GM12878 (cell line): ENCODE data around the gene TPCN2. TPM values are rescaled to one million over a fixed set of nuclear protein-coding genes. Genes with fewer than 3 reads are reported as not detected.

Experiments used
- IKZF1 ChIP-seq: fragments of 450-650 bp; conservative IDR thresholded peaks from 2 replicates; pipeline ENCODE4 v1.6.1; 2017; ENCODE audit warnings: antibody characterized with exemption, mild to moderate bottlenecking
- MTA2 ChIP-seq: fragments of 450-650 bp; IDR thresholded peaks from 2 replicates; pipeline ENCODE4 v1.6.1; 2016; ENCODE audit warnings: low read depth, mild to moderate bottlenecking, moderate library complexity
- NBN ChIP-seq: fragments of 450-650 bp; IDR thresholded peaks from 2 replicates; pipeline ENCODE4 v1.6.1; 2016
- NFXL1 ChIP-seq: fragments of 450-650 bp; IDR thresholded peaks from 2 replicates; pipeline ENCODE4 v1.6.1; 2017; ENCODE audit warnings: antibody characterized with exemption, mild to moderate bottlenecking, borderline replicate concordance
- NR2C1 ChIP-seq: fragments of 450-650 bp; IDR thresholded peaks from 2 replicates; pipeline ENCODE4 v1.6.1; 2017; ENCODE audit warnings: antibody characterized with exemption, mild to moderate bottlenecking, moderate library complexity
- NRF1 ChIP-seq: conservative IDR thresholded peaks from 2 replicates; pipeline ENCODE4 v1.6.1; 2011; ENCODE audit warnings: mild to moderate bottlenecking, low read depth, low read length, improper control_type of control experiment
- POLR2AphosphoS2 ChIP-seq: IDR thresholded peaks from 2 replicates; pipeline ENCODE4 v1.6.1; 2011; ENCODE audit warnings: low read depth, mild to moderate bottlenecking, low read length, improper control_type of control experiment, moderate library complexity
- POLR2AphosphoS5 ChIP-seq: IDR thresholded peaks from 2 replicates; pipeline ENCODE4 v1.6.1; 2011; ENCODE audit warnings: mild to moderate bottlenecking, low read length, inconsistent platforms
- RELA ChIP-seq: fragments of 450-650 bp; IDR thresholded peaks from 2 replicates; pipeline ENCODE4 v1.8.0; 2014; ENCODE audit warnings: borderline replicate concordance; ENCODE audit not compliant: partially characterized antibody
- RUNX3 ChIP-seq: IDR thresholded peaks from 2 replicates; pipeline ENCODE4 v1.6.1; 2012; ENCODE audit warnings: low read length, inconsistent platforms
- SIN3A ChIP-seq: IDR thresholded peaks from 2 replicates; pipeline ENCODE4 v1.6.1; 2012; ENCODE audit warnings: low read depth, low read length, improper control_type of control experiment
- ZNF384 ChIP-seq: IDR thresholded peaks from 2 replicates; pipeline ENCODE4 v1.6.1; 2012; ENCODE audit warnings: low read depth, mild to moderate bottlenecking, low read length, improper control_type of control experiment, borderline replicate concordance
- polyA plus RNA-seq, 11 experiments: library from polyadenylated mRNA; depleted of rRNA in 4 of 11; unstranded in 6 of 11; stranded (reverse) in 5 of 11; fragments of >200 nt; fragmentation: Nextera tagmentation in 4 of 11; fragmentation: Illumina TruSeq in 1 of 11; extraction: Ambion mirVana in 4 of 11; extraction: Trizol in 1 of 11; gene quantifications; 1 replicate in 1 of 11; 2 replicates in 10 of 11; pipeline versions ENCODE4 v1.2.1 to v1.2.3, GENCODE V29; 2011 to 2016; ENCODE audit warnings: inconsistent platforms in 2 of 11, missing spikeins in 2 of 11, low read depth in 1 of 11
- total RNA-seq, 4 experiments: library from RNA; depleted of rRNA in 3 of 4; stranded (reverse); fragments of >200 nt in 3 of 4; fragmentation: Illumina TruSeq in 1 of 4; extraction: Trizol in 1 of 4; gene quantifications; 2 replicates each; pipeline versions ENCODE4 v1.2.1 to v1.2.3, GENCODE V29; 2013 to 2021
- TF ChIP-seq, protein P1 (sequence below): fragments of 450-650 bp; IDR thresholded peaks from 2 replicates; pipeline ENCODE4 v1.6.1; 2017; ENCODE audit warnings: antibody characterized with exemption, mild to moderate bottlenecking, moderate library complexity

The TPCN2 gene
- total and polyA plus RNA-seq, 10 of the 15 experiments (the other 5 are each of a cell fraction or from before 2014, with no cell fraction given) = 1.7 to 18.4 (median 8.4) TPM

DNA sequence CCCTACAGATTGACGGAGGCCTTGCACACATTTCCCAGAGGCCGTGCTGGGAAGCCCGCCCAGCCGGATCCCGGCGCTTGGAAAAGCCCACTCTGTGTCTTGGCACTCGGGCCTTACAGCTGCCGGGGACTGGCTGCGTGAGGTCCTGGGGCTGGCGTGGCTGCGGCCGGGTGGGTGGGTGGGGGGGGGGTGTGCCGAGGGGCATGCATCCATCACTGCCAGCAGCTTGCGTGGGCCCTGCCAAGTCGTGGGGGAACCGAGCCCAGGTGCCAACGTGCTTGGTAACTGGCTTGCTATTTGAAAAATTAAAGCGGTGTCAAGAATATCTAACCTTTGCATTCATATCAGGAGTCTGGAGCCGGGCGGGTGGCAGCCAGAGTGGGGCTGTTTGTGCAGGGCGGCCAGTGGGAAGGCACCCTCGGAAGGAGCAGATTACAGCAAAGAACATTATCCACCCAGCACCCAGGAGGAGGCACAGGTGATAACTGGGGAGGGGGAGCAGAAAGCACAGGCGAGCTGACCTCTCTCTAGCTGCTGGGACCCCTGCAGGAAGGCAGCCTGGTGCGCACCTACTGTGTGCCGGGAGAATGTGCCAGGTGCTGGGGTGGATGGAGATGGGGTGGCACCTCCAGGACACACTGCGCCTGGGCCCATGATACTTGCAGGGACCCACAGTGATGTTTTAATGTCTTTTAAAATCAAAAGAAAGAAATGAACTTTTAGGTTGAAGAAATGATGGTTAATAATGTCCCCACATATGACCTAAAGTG lies 78.5 kb downstream of the TPCN2 start (continued):
- TF ChIP-seq, protein P1, sequence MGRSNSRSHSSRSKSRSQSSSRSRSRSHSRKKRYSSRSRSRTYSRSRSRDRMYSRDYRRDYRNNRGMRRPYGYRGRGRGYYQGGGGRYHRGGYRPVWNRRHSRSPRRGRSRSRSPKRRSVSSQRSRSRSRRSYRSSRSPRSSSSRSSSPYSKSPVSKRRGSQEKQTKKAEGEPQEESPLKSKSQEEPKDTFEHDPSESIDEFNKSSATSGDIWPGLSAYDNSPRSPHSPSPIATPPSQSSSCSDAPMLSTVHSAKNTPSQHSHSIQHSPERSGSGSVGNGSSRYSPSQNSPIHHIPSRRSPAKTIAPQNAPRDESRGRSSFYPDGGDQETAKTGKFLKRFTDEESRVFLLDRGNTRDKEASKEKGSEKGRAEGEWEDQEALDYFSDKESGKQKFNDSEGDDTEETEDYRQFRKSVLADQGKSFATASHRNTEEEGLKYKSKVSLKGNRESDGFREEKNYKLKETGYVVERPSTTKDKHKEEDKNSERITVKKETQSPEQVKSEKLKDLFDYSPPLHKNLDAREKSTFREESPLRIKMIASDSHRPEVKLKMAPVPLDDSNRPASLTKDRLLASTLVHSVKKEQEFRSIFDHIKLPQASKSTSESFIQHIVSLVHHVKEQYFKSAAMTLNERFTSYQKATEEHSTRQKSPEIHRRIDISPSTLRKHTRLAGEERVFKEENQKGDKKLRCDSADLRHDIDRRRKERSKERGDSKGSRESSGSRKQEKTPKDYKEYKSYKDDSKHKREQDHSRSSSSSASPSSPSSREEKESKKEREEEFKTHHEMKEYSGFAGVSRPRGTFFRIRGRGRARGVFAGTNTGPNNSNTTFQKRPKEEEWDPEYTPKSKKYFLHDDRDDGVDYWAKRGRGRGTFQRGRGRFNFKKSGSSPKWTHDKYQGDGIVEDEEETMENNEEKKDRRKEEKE = no peak
- TF ChIP-seq POLR2AphosphoS2 (no peak), NFXL1 (no peak), RUNX3 (no peak), ZNF384 (no peak), SIN3A (no peak), RELA (no peak), MTA2 (no peak), NR2C1 (no peak), IKZF1 (no peak), POLR2AphosphoS5 (no peak), NRF1 (no peak), NBN (no peak)
